Ishikawa (cell line): ENCODE measurements around the gene UACA.

Experiments used
- EP300 ChIP-seq: IDR thresholded peaks from 2 replicates; pipeline ENCODE4 v1.6.1; 2012; ENCODE audit warnings: borderline replicate concordance
- FOXM1 ChIP-seq: IDR thresholded peaks from 2 replicates; pipeline ENCODE4 v1.6.1; 2012; ENCODE audit warnings: low read depth, borderline replicate concordance
- ZBTB7A ChIP-seq: IDR thresholded peaks from 2 replicates; pipeline ENCODE4 v1.6.1; 2012; ENCODE audit warnings: low read depth

GRCh38 chr15:70652341-70652740 is 111.0 kb downstream of the UACA start:
- TF ChIP-seq ZBTB7A = no peak
- TF ChIP-seq FOXM1 = no peak
- TF ChIP-seq EP300 = no peak
